Measurements from ENCODE around the gene AADACL4. TPM values are rescaled to one million over a fixed set of nuclear protein-coding genes. Genes with fewer than 3 reads are reported as not detected.

AADACL4 gene
- total and polyA plus RNA-seq, 10 of the 15 experiments (the other 5 are each of a cell fraction or from before 2014, with no cell fraction given) = not detected

DNA sequence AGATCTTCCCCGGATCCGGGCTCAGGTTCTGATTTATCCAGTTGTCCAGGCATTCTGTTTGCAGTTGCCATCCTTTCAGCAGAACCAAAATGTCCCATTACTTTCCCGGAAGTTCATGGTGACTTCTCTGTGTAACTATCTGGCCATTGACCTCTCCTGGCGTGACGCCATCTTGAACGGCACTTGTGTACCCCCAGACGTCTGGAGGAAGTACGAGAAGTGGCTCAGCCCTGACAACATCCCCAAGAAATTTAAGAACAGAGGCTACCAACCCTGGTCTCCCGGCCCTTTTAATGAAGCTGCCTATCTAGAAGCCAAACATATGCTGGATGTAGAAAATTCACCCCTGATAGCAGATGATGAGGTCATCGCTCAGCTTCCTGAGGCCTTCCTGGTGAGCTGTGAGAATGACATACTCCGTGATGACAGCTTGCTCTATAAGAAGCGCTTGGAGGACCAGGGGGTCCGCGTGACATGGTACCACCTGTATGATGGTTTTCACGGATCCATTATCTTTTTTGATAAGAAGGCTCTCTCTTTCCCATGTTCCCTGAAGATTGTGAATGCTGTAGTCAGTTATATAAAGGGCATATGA, 22.4 kb downstream of the AADACL4 start (continued):
- TF ChIP-seq E2F8 (IDR thresholded peaks at IDR 0.05; ENCODE audit: low read depth, partially characterized antibody) (no peak), CHD1 (IDR thresholded peaks at IDR 0.05; ENCODE audit: low read depth, low read length) (no peak), JUNB (IDR thresholded peaks at IDR 0.05) (no peak), STAT1 (conservative IDR thresholded peaks at IDR 0.05) (no peak), KDM1A (IDR thresholded peaks at IDR 0.05; ENCODE audit: borderline replicate concordance) (no peak)

- no peak overlapping the region for H3K27ac ChIP-seq (ENCODE audit: control insufficient read depth, insufficient read depth)
- no peaks in the 10 kb centered on the region for H3K27me3 ChIP-seq (replicated peaks in 1 of 2; ENCODE audit: control insufficient read depth in 2 of 2, insufficient read depth in 2 of 2, low read length in 1 of 2)
- in situ Hi-C loops (cut with MboI) (no loop called here), intact Hi-C loops (cut with micrococcal nuclease; ENCODE audit: unreplicated experiment) (no loop called here)
- RAD21 ChIA-PET (ENCODE audit: unreplicated experiment) = no interaction called here
- SMC1A ChIA-PET (ENCODE audit: uncharacterized antibody, unreplicated experiment) = no interaction called here
- no TSS peak for BruUV-seq (replicated peaks)
- 12% methylated on average over 3 of the region's 3 CpGs for WGBS (ENCODE audit: insufficient coverage, insufficient replicate concordance, low lambda C conversion rate, missing lambda C conversion rate)
- POLR2A ChIA-PET = no interaction called here
- no peak for DNase-seq (ENCODE audit: low read depth, low spot score)
- no peak overlapping the region for H2AFZ ChIP-seq (ENCODE audit: control insufficient read depth, low read depth, low read length)
- ATAC-seq = no peak
- no peak overlapping the region for H3K4me3 ChIP-seq
- CTCF ChIA-PET = interaction anchor here (3.2 kb wide), 1 partner anchor 11 kb away, joined by 15 read pairs; no protein-coding TSS in a partner anchor
- H3K9ac ChIP-seq (ENCODE audit: control insufficient read depth, insufficient read depth, low read length) = no peak overlapping the region
- no peaks in the 10 kb centered on the region for H3K79me2 ChIP-seq (ENCODE audit: control insufficient read depth, insufficient read depth, low read length)
- H4K20me1 ChIP-seq (ENCODE audit: control insufficient read depth, insufficient read depth) = no peaks in the 10 kb centered on the region
- TF ChIP-seq, protein P1, sequence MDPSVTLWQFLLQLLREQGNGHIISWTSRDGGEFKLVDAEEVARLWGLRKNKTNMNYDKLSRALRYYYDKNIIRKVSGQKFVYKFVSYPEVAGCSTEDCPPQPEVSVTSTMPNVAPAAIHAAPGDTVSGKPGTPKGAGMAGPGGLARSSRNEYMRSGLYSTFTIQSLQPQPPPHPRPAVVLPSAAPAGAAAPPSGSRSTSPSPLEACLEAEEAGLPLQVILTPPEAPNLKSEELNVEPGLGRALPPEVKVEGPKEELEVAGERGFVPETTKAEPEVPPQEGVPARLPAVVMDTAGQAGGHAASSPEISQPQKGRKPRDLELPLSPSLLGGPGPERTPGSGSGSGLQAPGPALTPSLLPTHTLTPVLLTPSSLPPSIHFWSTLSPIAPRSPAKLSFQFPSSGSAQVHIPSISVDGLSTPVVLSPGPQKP (IDR thresholded peaks at IDR 0.05; ENCODE audit: low read depth, low read length) = no peak
- no peak for TF ChIP-seq RAD51 (IDR thresholded peaks at IDR 0.05)
- TF ChIP-seq BHLHE40 (IDR thresholded peaks at IDR 0.05; ENCODE audit: borderline replicate concordance in 1 of 2, low read depth in 2 of 2, low read length in 1 of 2) = no peak
- no peak for TF ChIP-seq NFIC (IDR thresholded peaks at IDR 0.05; ENCODE audit: low read depth, low read length)
- TF ChIP-seq, protein P2, sequence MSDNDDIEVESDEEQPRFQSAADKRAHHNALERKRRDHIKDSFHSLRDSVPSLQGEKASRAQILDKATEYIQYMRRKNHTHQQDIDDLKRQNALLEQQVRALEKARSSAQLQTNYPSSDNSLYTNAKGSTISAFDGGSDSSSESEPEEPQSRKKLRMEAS (IDR thresholded peaks at IDR 0.05; ENCODE audit: low read depth, low read length) = no peak
- TF ChIP-seq ATF7 (IDR thresholded peaks at IDR 0.05; ENCODE audit: low read depth) = no peak
- TF ChIP-seq GABPA (IDR thresholded peaks at IDR 0.05; ENCODE audit: low read depth) = no peak
- FAIRE-seq = no peak
- H3K36me3 ChIP-seq (ENCODE audit: control insufficient read depth in 2 of 2, insufficient read depth in 2 of 2, low read length in 1 of 2) = no peaks in the 10 kb centered on the region
- no peak overlapping the region for H3K4me2 ChIP-seq (ENCODE audit: control insufficient read depth, insufficient read depth)
- H3K4me1 ChIP-seq (ENCODE audit: control insufficient read depth, insufficient read depth, low read length) = no peaks in the 10 kb centered on the region
- no peaks in the 10 kb centered on the region; the same call in 2 of the 3 replicates for H3K9me3 ChIP-seq (replicated peaks; ENCODE audit: control insufficient read depth, insufficient read depth, low read length)
These were observed 25.7 kb downstream of the AADACL4 start for GRCh38 chr1:12669529-12670068.

Measured in GM12878 (cell line).